Osteoblast (primary cell): ENCODE data around the gene IL1RL2. TPM values are rescaled to one million over a fixed set of nuclear protein-coding genes. Genes with fewer than 3 reads are reported as not detected.

Experiments
- DNase-seq: peaks from one replicate; pipeline ENCODE4 v3.0.0; 2011; ENCODE audit warnings: low spot score, mixed read lengths; ENCODE audit not compliant: insufficient read length; ENCODE audit errors: missing footprints
- H2AFZ ChIP-seq: 2 replicates; pipeline ENCODE4 v1.6.0; 2011; ENCODE audit warnings: mild to moderate bottlenecking, low read length
- H3K27ac ChIP-seq: 2 replicates; pipeline ENCODE4 v1.5.1; 2011; ENCODE audit warnings: mild to moderate bottlenecking, low read depth, low read length, moderate library complexity
- H3K27me3 ChIP-seq: 2 replicates; pipeline ENCODE4 v1.6.0; 2012; ENCODE audit warnings: mild to moderate bottlenecking, control low read depth, inconsistent platforms, low read length, moderate library complexity; ENCODE audit not compliant: insufficient read depth
- H3K36me3 ChIP-seq: 2 replicates; pipeline ENCODE4 v1.5.1; 2011; ENCODE audit warnings: mild to moderate bottlenecking, low read length, control low read depth, moderate library complexity; ENCODE audit not compliant: insufficient read depth
- H3K4me1 ChIP-seq: 2 replicates; pipeline ENCODE4 v1.5.1; 2011; ENCODE audit warnings: mild to moderate bottlenecking, low read length, control low read depth, moderate library complexity; ENCODE audit not compliant: insufficient read depth
- H3K4me2 ChIP-seq: 2 replicates; pipeline ENCODE4 v1.6.0; 2011; ENCODE audit warnings: mild to moderate bottlenecking, low read length; ENCODE audit not compliant: insufficient read depth
- H3K4me3 ChIP-seq: fragments of 200-600 bp; sonication (generic); 3 replicates; pipeline ENCODE4 v1.5.1; 2012; ENCODE audit warnings: mild to moderate bottlenecking, low read length, inconsistent platforms; ENCODE audit not compliant: insufficient read depth
- H3K79me2 ChIP-seq: 2 replicates; pipeline ENCODE4 v1.6.0; 2012; ENCODE audit warnings: mild to moderate bottlenecking, low read length, control low read depth, inconsistent platforms; ENCODE audit not compliant: insufficient read depth
- H3K9me3 ChIP-seq: 2 replicates; pipeline ENCODE4 v1.5.1; 2011; ENCODE audit warnings: low read depth, low read length, control low read depth
- H4K20me1 ChIP-seq: 2 replicates; pipeline ENCODE4 v1.6.0; 2012; ENCODE audit warnings: mild to moderate bottlenecking, low read length, control low read depth; ENCODE audit not compliant: insufficient read depth
- CTCF ChIP-seq: IDR thresholded peaks from 2 replicates; pipeline ENCODE4 v1.5.1; 2011; ENCODE audit warnings: mild to moderate bottlenecking, low read depth, low read length, moderate library complexity; ENCODE audit errors: extremely low read depth
- total RNA-seq: library from RNA; depleted of rRNA; stranded (reverse); fragments of >200 nt; gene quantifications from 2 replicates; pipeline ENCODE4 v1.2.3, GENCODE V29; 2012

Gene IL1RL2
- total RNA-seq, 1 donor = 0.72 TPM

- Histone ChIP-seq H3K27ac (no peak overlapping the region), H3K4me1 (no peaks in the 10 kb centered on the region), H3K36me3 (no peaks in the 10 kb centered on the region), H4K20me1 (no peaks in the 10 kb centered on the region), H3K27me3 (no peaks in the 10 kb centered on the region), H3K4me3 (no peak overlapping the region), H2AFZ (no peak overlapping the region), H3K4me2 (no peak overlapping the region), H3K79me2 (no peaks in the 10 kb centered on the region), H3K9me3 (peaks cover 2% of the 10 kb centered on the region)
- DNase-seq = no peak
- no peak for TF ChIP-seq CTCF
Measured at GRCh38 chr2:102217032-102217431, 30.2 kb downstream of the IL1RL2 start.

- Histone ChIP-seq H3K36me3 (no peaks in the 10 kb centered on the region), H3K79me2 (no peaks in the 10 kb centered on the region), H2AFZ (no peak overlapping the region), H3K4me1 (peaks cover 18% of the 10 kb centered on the region), H3K4me2 (no peak overlapping the region), H4K20me1 (no peaks in the 10 kb centered on the region), H3K27me3 (no peaks in the 10 kb centered on the region), H3K9me3 (no peaks in the 10 kb centered on the region), H3K4me3 (no peak overlapping the region), H3K27ac (no peak overlapping the region)
- no peak for DNase-seq
- no peak for TF ChIP-seq CTCF
Measured at GRCh38 chr2:102224824-102225739, 38.3 kb downstream of the IL1RL2 start.

- no peak for TF ChIP-seq CTCF
- Histone ChIP-seq H3K27me3 (no peaks in the 10 kb centered on the region), H2AFZ (peak overlapping the region; percentile 79), H3K79me2 (no peaks in the 10 kb centered on the region), H4K20me1 (no peaks in the 10 kb centered on the region), H3K36me3 (no peaks in the 10 kb centered on the region), H3K9me3 (no peaks in the 10 kb centered on the region), H3K4me1 (peaks cover 18% of the 10 kb centered on the region), H3K4me3 (no peak overlapping the region), H3K4me2 (no peak overlapping the region), H3K27ac (peak overlapping the region; percentile 96)
- DNase-seq = no peak
Measured at GRCh38 chr2:102226171-102226570, 39.3 kb downstream of the IL1RL2 start.

GRCh38 chr2:102226612-102227391, 40.0 kb downstream of the IL1RL2 start:
- no peak for TF ChIP-seq CTCF
- Histone ChIP-seq H3K9me3 (no peaks in the 10 kb centered on the region), H4K20me1 (no peaks in the 10 kb centered on the region), H3K4me2 (peak overlapping the region; percentile 63), H3K79me2 (no peaks in the 10 kb centered on the region), H3K4me1 (peaks cover 18% of the 10 kb centered on the region), H3K27me3 (no peaks in the 10 kb centered on the region), H3K36me3 (no peaks in the 10 kb centered on the region), H3K27ac (peak overlapping the region; percentile 96), H3K4me3 (peak overlapping the region; percentile 15), H2AFZ (peak overlapping the region; percentile 79)
- DNase-seq = peak; percentile 79
